CD4-positive, alpha-beta T cell treated with Interleukin-1 beta for 1 hour (primary cell): Measurements from ENCODE around the gene GTF3C2.

Experiments
- DNase-seq, 2 donors: peaks; one replicate each; pipeline ENCODE4 v3.0.0-alpha.2; 2020 to 2022

Gene GTF3C2, protein sequence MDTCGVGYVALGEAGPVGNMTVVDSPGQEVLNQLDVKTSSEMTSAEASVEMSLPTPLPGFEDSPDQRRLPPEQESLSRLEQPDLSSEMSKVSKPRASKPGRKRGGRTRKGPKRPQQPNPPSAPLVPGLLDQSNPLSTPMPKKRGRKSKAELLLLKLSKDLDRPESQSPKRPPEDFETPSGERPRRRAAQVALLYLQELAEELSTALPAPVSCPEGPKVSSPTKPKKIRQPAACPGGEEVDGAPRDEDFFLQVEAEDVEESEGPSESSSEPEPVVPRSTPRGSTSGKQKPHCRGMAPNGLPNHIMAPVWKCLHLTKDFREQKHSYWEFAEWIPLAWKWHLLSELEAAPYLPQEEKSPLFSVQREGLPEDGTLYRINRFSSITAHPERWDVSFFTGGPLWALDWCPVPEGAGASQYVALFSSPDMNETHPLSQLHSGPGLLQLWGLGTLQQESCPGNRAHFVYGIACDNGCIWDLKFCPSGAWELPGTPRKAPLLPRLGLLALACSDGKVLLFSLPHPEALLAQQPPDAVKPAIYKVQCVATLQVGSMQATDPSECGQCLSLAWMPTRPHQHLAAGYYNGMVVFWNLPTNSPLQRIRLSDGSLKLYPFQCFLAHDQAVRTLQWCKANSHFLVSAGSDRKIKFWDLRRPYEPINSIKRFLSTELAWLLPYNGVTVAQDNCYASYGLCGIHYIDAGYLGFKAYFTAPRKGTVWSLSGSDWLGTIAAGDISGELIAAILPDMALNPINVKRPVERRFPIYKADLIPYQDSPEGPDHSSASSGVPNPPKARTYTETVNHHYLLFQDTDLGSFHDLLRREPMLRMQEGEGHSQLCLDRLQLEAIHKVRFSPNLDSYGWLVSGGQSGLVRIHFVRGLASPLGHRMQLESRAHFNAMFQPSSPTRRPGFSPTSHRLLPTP

DNA sequence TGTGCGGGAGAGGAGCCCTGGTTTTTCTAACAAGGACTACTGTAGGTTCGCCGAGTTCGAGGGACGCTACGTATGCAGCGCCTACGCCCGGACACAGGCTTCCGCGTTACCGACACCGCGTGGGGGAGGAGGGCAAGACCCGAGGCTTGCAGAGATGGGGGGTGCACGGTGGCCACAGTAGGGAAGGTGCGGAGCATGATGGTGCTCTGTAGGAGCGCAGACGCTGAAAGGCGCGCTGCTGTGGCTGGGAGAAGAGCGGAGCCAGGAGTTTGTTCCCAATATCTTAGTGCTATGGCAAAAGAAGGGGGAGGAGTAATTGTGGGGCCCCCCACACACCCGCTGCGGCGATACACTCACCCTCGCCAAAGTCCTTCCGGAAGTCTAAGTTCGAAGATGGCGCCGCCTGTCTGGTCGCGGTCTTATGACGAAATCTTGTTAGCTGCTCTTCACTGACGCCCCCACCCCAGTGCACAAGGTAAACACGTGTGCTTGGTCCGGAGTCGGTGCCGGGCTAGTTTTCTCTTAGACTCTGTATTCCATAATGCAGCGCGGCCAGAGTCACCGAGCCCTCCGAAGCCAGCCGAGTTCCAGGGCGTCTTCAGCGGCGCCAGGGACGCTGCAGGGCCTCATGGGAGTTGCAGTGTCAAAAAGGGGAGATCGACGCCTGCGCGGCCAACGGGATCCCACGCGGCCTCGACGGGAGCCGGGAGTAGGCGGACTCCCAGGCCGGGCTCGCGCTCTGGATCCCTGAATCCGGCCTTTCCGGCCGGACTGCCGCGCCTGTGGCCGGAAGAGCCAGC is at the start of gene GTF3C2:
Gene GTF3C2, minus strand, starts transcription at position 383 of the 800 bp plus-strand sequence. CDS start 13,210 bp downstream, outside the sequence.
- DNase-seq: peak; percentile 93

DNA sequence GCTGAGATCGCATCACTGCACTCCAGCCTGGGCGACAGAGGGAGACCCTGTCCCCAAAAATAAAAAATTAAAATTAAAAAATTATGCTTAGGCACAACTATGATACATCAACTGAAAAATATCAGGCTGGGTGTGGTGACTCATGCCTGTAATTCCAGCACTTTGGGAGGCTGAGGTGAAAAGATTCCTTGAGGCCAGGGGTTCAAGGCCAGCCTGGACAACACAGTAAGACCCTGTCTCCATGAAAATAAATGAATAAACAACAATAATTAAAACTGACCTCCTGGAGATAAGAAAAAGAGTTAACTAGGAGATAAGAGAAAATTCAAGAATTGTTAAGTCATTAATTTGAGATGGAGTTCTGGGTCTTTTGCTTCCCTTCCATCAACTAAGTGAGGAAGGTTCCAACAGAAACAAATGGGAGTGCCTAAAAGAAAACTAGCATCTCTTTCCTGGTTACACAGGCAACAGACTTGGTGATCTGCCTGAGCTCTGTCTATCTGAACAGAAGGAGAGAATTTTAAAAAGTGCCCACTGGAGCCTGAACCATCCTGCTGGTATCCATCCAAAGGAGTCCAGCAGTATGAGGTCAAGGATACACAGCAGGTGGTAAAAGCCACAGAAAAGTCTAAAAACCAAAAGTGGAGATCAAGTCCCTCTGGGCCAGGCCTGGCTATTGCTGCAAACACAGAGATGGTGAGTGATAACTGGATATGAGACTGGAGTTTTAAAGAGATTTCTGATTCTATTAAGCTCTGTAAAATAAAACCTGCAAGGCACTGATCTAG is 44.0 kb upstream of the GTF3C2 start:
- DNase-seq: no peak

DNA sequence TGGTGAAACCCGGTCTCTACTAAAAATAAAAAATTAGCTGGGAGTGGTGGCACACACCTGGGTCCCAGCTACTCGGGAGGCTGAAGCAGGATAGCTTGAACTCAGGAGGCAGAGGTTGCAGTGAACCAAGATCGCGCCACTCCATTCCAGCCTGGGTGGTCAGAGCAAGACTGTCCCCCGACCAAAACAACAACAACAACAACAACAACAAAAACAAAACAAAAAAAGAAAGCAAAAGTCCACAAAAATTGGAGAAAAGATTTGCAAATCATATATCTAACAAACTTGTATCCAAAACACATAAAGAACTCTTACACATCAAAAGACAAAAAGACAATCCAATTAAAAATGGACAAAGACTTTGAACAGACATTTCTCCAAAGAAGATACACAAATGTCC is 42.4 kb upstream of the GTF3C2 start:
- DNase-seq: no peak

DNA sequence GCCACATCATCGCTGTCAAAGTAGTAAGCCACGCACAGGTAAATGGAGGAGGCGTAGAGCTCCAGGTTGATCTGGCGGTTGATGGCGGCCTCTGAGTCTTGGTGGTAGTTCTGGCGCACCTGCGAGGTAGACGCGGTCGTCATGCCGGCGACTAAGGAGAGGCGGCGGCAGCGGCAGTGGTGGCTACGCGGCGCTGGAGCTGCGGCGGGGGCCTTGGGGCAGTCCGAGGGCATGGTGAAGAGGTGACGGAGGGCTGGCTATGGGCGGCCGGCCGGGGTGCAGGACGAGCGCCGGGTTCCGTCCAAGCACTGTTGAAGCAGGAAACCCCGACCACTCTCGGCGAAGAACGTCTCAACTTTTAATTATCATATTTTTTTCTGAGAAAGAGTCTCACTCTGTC is 36.7 kb upstream of the GTF3C2 start:
- DNase-seq: no peak

DNA sequence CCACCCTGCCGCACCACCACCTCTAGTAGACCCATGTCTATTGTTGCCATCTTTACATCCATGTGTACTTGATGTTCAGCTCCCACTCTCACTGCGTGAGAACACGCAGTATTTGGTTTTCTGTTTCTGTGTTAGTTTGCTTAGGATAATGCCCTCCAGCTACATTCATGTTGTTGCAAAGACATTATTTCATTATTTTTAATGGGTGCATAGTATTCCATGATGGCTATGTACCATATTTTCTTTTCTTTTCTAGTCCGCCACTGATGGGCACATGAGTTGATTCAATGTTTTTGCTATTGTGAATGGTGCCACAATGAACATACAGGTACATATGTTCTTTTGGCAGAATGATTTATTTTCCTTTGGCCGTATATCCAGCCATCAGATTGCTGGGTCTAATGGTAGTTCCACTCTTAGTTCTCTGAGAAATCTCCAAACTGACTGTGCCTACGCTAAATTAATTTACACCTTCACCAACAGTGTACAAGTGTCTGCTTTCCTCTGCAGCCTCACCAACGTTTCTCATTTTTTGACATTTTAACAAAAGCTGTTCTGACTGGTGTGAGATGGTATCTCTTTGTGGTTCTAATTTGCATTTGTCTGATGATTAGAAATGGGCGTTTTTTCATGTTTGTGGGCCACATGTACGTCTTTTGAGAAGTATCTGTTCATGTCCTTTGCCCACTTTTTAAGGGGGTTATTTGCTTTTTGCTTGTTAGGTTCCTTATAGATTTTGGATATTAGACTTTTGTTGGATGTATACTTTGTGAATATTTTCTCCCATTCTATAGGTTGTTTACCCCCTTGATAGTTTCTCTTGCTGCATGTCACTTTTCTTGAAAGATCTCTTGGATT is 34.5 kb upstream of the GTF3C2 start:
- DNase-seq: peak in 1 of 2 donors; percentile 67

DNA sequence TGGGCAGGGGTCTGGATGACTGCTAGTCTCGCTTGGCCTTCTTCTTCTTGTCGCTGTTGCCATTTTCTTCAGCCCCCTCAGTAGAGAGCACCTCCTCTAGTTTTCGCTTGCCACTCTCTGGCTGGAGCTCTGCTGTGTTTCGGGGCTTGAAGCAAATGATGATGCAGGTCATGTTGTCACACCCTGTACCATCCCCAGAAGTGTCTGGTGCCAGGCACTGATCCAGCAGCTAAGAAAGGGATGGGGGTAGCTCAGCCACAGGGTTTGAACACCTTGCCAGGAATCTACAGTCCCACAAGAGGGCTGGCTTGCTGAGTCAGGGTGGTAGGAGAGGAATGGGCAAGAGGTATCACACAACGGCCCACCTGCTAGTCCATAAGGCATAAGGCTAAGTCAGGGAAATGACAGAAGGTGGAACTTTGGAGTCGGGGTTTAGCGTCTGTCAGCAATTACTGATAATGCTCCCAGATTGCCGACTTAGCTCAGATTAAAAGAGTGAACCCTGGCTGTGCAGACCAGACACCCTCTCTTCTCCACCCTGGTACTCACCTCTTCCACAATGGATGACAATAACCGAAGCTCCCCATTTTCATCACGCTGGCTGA is 25.1 kb upstream of the GTF3C2 start:
- no peak for DNase-seq

DNA sequence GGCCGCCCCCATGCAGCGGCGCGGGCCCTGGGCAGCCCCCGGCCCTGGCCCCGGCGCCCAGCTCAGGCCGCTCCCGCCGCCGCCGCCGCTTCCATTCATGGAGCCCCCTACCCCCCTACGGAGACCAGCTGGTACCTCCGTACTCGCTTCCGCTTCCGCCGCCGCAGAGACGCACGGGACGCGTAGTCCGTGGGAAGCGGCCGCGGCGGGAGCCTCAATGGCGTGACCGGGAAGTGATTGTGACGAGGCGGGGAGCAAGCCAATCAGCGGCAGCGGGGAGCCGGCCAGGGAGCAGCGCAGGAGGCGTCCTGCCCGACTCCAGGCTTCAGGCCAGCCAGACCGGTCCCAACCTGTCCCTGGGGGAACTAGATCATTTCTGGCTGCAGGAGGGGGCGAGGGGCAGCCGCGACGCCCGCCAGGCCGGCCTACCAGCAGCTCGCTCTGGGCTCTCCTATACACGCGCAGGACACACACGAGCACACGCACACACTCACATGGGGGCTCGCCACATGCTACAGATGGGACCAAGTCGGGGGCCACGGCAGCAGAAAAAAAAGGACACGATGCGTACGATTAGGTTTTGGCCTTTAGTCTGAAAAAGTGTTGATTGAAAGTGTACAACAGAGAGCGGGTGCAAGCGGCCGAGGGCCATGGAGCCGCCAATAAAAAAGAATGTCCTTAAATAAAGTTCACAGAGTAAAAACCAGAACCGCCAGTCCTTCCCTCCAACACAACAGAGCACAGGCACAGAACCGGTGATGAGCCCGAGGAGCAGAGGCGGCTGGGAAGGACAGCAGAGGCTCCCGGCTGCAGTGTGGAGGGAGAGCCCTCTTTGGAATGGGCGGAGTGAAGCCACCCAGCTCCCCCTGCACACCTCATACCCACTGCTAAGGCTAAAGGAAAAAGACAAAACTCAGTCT is 24.3 kb upstream of the GTF3C2 start, which contains the start of gene ZNF513:
Gene ZNF513, minus strand, starts transcription at position 109 of the 920 bp plus-strand sequence. CDS start 208 bp downstream, outside the sequence.
- peak; percentile 90 to 91 for DNase-seq

DNA sequence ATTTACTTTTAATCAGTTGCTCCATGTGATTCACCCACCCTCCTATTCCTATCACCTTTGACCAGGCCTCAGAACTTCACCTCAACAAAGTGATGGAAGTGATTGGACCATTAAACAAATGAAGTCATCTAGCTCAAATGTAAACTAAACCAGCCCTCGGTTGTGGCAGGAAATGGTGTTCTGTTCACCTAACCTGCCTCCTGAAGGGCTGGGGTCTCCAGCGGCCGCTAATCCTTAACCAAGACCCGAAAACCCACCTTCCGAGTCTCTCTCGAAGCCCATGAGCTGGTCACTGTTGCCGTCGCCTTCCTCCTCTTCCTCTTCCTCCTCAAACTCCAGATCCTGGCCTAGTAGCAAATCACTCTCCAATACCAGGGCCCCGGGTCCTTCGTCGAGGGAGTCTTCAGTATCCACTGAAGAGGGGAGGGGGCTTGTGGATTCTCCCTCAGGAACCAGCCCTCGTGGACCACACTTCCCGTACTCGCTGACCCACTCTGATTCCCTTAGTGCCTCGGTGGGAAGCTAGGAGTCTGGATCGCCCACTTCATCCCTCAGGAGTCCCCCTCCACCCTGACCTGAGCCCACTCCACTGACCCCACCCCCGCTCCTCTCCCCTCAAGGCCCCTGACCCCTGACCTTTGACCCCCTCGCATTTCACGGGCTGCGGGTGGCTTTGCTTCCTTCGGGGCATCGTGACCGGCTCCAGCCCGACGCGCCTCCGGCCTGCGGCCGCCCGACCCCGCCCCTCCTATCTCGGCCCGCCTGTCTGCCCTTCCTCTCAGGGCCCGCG is 23.5 kb upstream of the GTF3C2 start:
- DNase-seq: peak; percentile 66 to 67

DNA sequence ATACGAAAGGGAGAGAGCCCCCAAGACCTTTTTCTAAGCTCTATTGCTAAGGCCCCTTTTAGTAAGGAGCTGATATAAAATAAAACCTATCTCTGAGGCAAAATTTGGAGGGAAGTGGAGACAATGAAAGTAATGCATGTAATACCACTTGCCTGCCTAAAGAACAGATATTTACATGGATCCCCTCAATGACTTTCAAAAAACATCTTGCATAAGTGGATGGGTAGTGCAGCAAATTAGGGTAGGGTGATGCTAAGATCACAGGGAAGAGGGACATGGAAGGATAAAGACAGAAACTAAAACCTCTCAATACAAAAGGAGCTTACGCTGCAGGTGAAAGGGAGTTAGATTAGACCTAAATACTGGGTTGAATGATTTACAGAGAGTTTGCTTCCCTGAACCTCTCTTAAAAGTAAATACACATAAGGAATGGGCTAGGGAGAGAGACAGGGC is 22.8 kb upstream of the GTF3C2 start:
- no peak for DNase-seq

DNA sequence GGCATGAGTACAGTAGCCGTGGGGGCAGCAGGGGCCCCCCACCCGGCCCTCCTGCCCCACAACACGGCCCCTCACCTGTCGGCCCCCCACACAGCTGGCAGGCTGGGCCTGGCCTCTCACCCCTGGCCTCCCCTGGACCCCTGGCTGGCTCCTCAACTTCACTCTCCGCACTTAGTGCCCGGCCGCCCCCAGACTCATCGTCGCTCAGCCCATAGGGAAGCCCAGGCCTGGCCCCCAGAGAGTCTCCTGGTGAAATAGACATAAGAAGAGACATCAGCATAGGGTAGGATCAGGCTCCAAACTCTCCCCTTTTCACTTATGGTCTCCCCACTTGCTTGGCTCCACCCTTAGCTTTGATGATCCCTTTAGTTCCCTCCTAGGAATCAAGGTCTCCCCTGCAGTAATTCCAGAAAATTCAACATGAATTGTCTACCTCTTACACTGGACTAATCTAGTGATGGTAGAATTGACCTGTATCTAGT is 22.3 kb upstream of the GTF3C2 start:
- DNase-seq: no peak

DNA sequence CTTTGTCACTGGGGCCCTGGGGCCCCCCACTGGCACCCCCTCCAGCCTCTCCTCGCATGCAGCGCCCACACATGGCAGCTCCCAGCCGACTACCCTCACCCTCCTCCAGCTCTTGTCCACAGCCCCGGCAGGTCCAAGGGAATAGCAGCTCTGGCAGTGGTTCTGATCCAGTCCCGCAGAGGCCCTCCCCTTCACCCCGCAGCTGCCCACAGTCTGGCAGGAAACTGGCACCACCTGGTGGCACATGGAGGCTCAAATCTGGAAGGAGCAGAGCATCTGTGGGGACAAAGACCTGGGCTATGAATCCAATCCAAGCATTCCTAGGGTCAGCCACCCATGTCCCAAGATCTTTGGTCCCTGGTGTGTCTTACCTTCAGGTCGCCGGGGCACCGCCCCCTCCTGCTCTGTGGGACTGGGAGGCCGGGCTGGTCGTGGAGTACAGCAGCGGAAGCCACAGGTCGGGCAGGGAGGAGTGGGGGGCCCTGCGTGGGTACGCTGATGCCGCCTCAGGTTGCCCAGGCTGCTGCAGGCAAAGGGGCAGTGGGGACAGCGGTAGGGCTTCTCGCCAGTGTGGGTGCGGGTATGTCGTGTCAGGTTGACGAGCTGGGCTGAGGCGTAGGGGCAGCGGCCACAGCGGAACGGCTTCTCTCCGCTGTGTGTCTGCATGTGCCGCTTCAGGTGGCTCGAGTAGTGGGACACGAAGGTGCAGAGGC is 21.7 kb upstream of the GTF3C2 start:
- no peak for DNase-seq

DNA sequence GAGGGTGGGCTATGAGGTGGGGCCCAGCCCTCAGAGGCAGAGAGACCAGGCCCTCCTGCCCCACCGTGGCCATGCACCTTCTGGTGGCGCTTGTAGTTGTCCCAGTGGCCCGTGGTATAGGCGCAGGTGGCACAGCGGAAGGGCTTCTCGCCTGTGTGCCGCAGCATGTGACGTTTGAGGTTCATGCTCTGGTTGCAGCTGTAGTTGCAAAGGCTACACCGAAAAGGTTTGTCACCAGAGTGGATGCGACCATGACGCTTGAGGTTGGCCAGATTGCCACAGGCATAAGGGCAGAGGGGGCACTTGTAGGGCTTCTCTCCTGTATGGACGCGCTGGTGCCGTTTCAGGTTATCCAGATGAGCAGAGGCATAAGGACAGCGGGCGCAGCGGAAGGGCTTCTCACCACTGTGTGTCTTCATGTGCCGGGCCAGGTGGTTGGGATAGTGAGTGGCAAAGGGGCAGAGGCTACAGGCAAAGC is 21.1 kb upstream of the GTF3C2 start:
- DNase-seq: no peak

DNA sequence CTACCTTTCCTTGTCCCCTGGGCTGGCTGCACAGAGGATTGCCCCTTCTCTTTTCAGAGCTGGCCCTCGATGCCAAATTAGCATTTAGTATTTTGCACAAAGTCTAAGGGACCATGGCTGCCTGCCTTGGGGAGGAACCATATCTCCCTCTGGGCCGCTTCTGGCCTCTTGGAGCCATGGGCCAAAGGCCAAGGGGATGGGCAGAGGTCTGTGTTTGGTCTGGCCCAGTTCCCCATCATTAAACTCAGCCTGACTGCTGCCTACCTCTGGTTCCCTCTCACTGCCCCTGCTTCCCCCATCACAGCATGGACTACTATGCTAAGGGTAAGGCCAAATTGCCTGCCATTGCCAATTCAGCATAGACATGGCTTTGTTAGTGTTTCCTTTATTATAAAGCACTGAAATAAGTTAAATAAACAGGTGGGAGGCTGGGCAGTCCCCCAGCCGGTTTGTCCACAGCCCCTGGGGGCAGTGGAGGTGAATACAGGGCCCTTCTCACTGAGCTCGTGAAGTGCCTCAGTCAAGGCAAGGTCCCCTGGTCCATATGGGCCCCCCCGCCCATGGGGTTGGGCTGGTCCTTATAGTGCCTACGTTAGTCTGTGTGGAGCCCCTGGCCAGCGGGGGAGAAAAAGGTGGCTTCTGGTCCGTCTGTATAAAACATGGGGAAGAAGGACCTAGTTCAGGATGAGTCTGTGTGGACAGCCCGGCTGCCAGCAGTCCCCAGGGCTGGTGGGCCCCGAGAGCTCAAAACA is 20.5 kb upstream of the GTF3C2 start:
- no peak for DNase-seq

DNA sequence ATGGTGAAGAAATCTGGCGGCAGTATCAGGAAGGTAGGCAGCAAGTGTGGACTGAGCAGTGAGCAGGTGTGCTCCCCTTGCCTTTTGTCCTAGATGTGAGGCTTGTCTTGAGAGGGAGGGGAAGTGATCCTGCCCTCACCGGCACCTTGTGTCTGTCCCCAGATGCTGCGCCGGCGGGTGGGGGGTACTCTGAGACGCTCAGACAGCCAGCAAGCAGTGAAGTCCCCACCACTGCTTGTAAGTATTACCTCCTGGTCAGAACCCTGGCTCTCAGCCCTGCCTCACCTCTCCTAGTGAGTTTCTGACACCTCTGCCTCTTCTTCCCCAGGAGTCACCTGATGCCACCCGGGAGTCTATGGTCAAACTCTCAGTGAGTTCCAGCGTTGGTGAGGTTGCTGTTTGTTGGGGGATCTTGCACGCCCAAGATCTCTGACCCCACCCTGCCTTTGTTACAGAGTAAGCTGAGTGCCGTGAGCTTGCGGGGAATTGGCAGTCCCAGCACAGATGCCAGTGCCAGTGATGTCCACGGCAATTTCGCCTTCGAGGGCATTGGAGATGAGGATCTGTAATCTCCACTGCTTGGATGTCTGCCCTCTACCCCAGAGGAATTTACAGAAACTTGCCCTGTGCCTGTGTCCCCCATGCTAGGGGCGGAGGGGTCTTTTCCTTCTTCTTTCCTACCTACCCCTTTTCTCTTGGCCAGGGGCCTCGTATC is 19.7 kb upstream of the GTF3C2 start:
- no peak for DNase-seq

DNA sequence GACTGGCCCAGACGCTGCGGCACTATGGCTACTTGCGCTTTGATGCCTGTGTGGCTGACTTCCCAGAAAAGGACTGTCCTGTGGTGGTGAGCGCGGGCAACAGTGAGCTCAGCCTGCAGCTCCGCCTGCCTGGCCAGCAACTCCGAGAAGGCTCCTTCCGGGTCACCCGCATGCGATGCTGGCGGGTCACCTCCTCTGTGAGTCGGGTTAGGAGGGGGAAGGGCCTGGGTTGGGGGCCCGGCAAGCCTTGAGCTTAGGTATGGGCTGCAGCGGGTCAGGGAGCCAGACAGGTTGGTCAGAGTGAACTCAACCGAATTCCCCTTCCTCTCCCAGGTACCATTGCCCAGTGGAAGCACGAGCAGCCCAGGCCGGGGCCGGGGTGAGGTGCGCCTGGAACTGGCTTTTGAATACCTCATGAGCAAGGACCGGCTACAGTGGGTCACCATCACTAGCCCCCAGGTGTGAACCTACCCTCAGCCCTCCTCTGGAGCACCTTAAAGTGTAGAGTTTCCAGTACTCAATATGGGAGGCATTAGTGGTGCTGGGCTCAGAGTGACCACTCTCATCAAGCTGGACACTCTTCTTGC is 19.0 kb upstream of the GTF3C2 start:
- no peak for DNase-seq

DNA sequence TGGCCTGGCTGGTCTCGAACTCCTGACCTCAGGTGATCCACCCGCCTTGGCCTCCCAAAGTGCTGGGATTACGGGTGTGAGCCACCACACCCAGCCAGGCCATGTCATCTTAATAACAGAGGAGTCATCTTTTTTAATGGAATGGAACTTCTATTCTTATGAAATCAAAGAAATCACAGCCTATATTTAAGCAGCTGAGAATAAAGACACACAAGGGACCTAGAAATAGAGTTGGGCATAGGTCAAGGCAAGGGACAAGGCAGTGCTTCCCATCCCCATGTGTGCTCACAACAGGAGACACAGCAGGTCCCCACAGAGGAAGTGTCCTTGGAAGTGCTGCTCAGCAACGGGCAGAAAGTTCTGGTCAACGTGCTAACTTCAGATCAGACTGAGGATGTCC is 17.0 kb upstream of the GTF3C2 start:
- no peak for DNase-seq
